ENCODE results near the gene TRAF2. TPM values are rescaled to one million over a fixed set of nuclear protein-coding genes. Genes with fewer than 3 reads are reported as not detected.

TRAF2 gene
- total and polyA plus RNA-seq, 9 of the 15 experiments (the other 6 are each of a cell fraction or from before 2014, with no cell fraction given), result 0.24 to 45.2 (median 18.0) TPM

- peaks cover 0 to 89% of the 10 kb centered on the region in 2 experiments; a peak in 2 of 5 replicates for H3K4me1 ChIP-seq (replicated peaks in 1 of 2; ENCODE audit: control insufficient read depth in 2 of 2, insufficient read depth in 2 of 2, low read length in 2 of 2)
- H3K9me1 ChIP-seq (ENCODE audit: control insufficient read depth, insufficient read depth, low read length), result no peaks in the 10 kb centered on the region
- ChIA-PET CTCF (ENCODE audit: low intra/inter-chr PET ratio) (no interaction called here), POLR2A (interaction anchor here (1.0 to 1.7 kb wide), 4 partner anchors 10 to 32 kb away, joined by 3 to 4 read pairs (median 3); partner anchors contain the start of genes AJM1 and EDF1)
- no peak overlapping the region for H3K27ac ChIP-seq (ENCODE audit: extremely low read depth, low read depth, low read length)
- H3K36me3 ChIP-seq (ENCODE audit: control insufficient read depth, insufficient read depth, low read length), result peaks cover 34% of the 10 kb centered on the region; the same call in 1 of the 3 replicates
- in situ Hi-C loops (cut with MboI) (no loop called here), intact Hi-C loops (cut with micrococcal nuclease) (no loop called here)
- peaks cover under 1% of the 10 kb centered on the region; the same call in 1 of the 3 replicates for H3K79me2 ChIP-seq (ENCODE audit: control insufficient read depth, insufficient read depth, low read length)
- 67% methylated on average over 11 of the region's 15 CpGs for WGBS (ENCODE audit: insufficient coverage, low coverage, missing lambda C conversion rate)
- FAIRE-seq (no peak), DNase-seq (ENCODE audit: extremely low read depth in 1 of 4, low spot score in 3 of 4) (no peak), ATAC-seq (no peak)
- no peak overlapping the region for H3K4me3 ChIP-seq
- H4K20me1 ChIP-seq (replicated peaks; ENCODE audit: control insufficient read depth, insufficient read depth, low read length), result peaks cover 10% of the 10 kb centered on the region; the same call in 1 of the 2 replicates
- TF ChIP-seq NFIC (IDR thresholded peaks at IDR 0.05), result no peak
- TF ChIP-seq POLR2G (IDR thresholded peaks at IDR 0.05; ENCODE audit: low read depth, low read length), result 0 out of 2 replicates have a peak, but pooled peaks have one; percentile 8
- no peak overlapping the region for H3K4me2 ChIP-seq (ENCODE audit: insufficient read depth, low read length)
- H2AFZ ChIP-seq (ENCODE audit: low read depth, low read length), result no peak overlapping the region
- H3K9ac ChIP-seq (ENCODE audit: insufficient read depth in 1 of 2, low read depth in 2 of 2, low read length in 2 of 2), result peak overlapping the region in 1 of 2 experiments; percentile 64; a peak in 2 of 4 replicates
- no TSS peak for BruUV-seq (replicated peaks)
- H3K9me3 ChIP-seq (replicated peaks; ENCODE audit: control insufficient read depth, insufficient read depth, low read depth, low read length), result no peaks in the 10 kb centered on the region
- H3K27me3 ChIP-seq (ENCODE audit: control insufficient read depth in 2 of 2, insufficient read depth in 2 of 2, low read length in 2 of 2), result no peaks in the 10 kb centered on the region
These were observed 30.2 kb upstream of the TRAF2 start for GRCh38 chr9:136856079-136856476.

DNA sequence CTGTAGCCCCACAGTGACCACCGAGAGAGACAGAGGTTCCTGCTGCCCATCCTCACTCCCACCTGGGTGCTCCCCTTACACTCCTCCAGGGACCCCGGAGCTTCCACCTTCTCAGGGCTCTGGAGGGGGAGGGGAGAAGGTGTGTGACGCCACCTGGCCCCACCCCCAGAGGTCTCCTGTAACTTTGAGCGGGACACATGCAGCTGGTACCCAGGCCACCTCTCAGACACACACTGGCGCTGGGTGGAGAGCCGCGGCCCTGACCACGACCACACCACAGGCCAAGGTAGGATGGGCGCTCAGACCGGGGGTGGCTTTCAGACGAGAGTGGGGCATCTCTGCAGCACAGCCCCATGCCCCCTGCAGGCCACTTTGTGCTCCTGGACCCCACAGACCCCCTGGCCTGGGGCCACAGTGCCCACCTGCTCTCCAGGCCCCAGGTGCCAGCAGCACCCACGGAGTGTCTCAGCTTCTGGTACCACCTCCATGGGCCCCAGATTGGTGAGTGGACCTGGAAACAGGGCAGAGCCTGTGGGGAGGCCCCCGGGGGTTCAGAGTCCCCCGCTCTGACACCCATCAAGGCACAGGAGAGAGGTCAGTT lies 29.7 kb upstream of the TRAF2 start:
- ChIA-PET POLR2A (interaction anchor here (0.5 to 1.7 kb wide), 8 partner anchors 9 to 528 kb away, joined by 3 to 4 read pairs (median 3); partner anchors contain the start of genes AJM1 and EDF1), CTCF (ENCODE audit: low intra/inter-chr PET ratio) (no interaction called here)
- Histone ChIP-seq H4K20me1 (replicated peaks; ENCODE audit: control insufficient read depth, insufficient read depth, low read length) (peaks cover 10% of the 10 kb centered on the region; the same call in 1 of the 2 replicates), H3K79me2 (ENCODE audit: control insufficient read depth, insufficient read depth, low read length) (no peaks in the 10 kb centered on the region), H3K9me1 (ENCODE audit: control insufficient read depth, insufficient read depth, low read length) (no peaks in the 10 kb centered on the region), H3K4me1 (replicated peaks in 1 of 2; ENCODE audit: control insufficient read depth in 2 of 2, insufficient read depth in 2 of 2, low read length in 2 of 2) (peaks cover 0 to 89% of the 10 kb centered on the region in 2 experiments; a peak in 2 of 5 replicates), H3K9me3 (replicated peaks; ENCODE audit: control insufficient read depth, insufficient read depth, low read depth, low read length) (no peaks in the 10 kb centered on the region), H3K4me3 (no peak overlapping the region), H3K4me2 (ENCODE audit: insufficient read depth, low read length) (no peak overlapping the region), H3K36me3 (ENCODE audit: control insufficient read depth, insufficient read depth, low read length) (peaks cover 34% of the 10 kb centered on the region; the same call in 1 of the 3 replicates), H2AFZ (ENCODE audit: low read depth, low read length) (no peak overlapping the region), H3K9ac (ENCODE audit: insufficient read depth in 1 of 2, low read depth in 2 of 2, low read length in 2 of 2) (peak overlapping the region in 1 of 2 experiments; percentile 64; a peak in 2 of 4 replicates), H3K27ac (ENCODE audit: extremely low read depth, low read depth, low read length) (no peak overlapping the region), H3K27me3 (ENCODE audit: control insufficient read depth in 2 of 2, insufficient read depth in 2 of 2, low read length in 2 of 2) (no peaks in the 10 kb centered on the region)
- WGBS (ENCODE audit: insufficient coverage, low coverage, missing lambda C conversion rate), result 84% methylated on average over 8 of the region's 14 CpGs
- no peak for ATAC-seq
- BruUV-seq (replicated peaks), result no TSS peak
- no peak for FAIRE-seq
- TF ChIP-seq RBM22 (IDR thresholded peaks at IDR 0.05; ENCODE audit: low read depth, low read length, poor library complexity, severe bottlenecking) (peak; percentile 60), FIP1L1 (IDR thresholded peaks at IDR 0.05; ENCODE audit: low read depth, low read length, poor library complexity, severe bottlenecking) (peak; percentile 7), CTCF (IDR thresholded peaks at IDR 0.05 in 2 of 3, conservative IDR thresholded peaks at IDR 0.05 in 1 of 3; ENCODE audit: insufficient read depth in 2 of 3, low read depth in 1 of 3, low read length in 3 of 3) (0 out of 6 replicates have a peak, but pooled peaks of 1 of the 3 experiments have one; percentile 9), SUPT5H (IDR thresholded peaks at IDR 0.05) (no peak)
- DNase-seq (ENCODE audit: extremely low read depth in 1 of 4, low spot score in 3 of 4), result no peak
- intact Hi-C loops (cut with micrococcal nuclease), result no loop called here
- in situ Hi-C loops (cut with MboI), result no loop called here
